OCI-LY3 (cell line): ENCODE data around the gene FBLN7.
"Not testable (repeated sequence)": the region's sequence is repeated elsewhere in the genome, so short reads cannot be mapped to it uniquely, and the experiment has no call there.

ENCODE experiments used
- H2AFZ ChIP-seq: fragments of 200-600, 300-600 bp; shearing (Covaris generic); 2 replicates; pipeline ENCODE4 v1.6.0; 2014; ENCODE audit warnings: antibody characterized with exemption, low read depth, low read length
- H3K27ac ChIP-seq: fragments of 200-600, 300-600 bp; sonication (generic); 2 replicates; pipeline ENCODE4 v1.5.1; 2014; ENCODE audit warnings: mild to moderate bottlenecking, low read length, moderate library complexity, mixed read lengths
- H3K27me3 ChIP-seq: fragments of 200-600, 300-600 bp; sonication (generic); 2 replicates; pipeline ENCODE4 v1.6.1; 2014; ENCODE audit warnings: low read depth, low read length, mixed read lengths
- H3K36me3 ChIP-seq: fragments of 200-600, 300-600 bp; sonication (generic); replicated peaks from 2 replicates; pipeline ENCODE3; 2014; ENCODE audit warnings: low read depth, low read length, mixed read lengths
- H3K4me1 ChIP-seq: fragments of 300-600, 200-600 bp; sonication (generic); 2 replicates; pipeline ENCODE4 v1.6.1; 2014; ENCODE audit warnings: low read length, mixed read lengths
- H3K4me2 ChIP-seq: fragments of 200-600, 300-600 bp; sonication (generic); 2 replicates; pipeline ENCODE4 v1.6.1; 2014; ENCODE audit warnings: low read length, mixed read lengths
- H3K4me3 ChIP-seq: fragments of 300-600, 200-600 bp; sonication (generic); 2 replicates; pipeline ENCODE4 v1.5.1; 2014; ENCODE audit warnings: antibody characterized with exemption, mild to moderate bottlenecking, low read length, moderate library complexity
- H3K79me2 ChIP-seq: fragments of 300-600, 200-600 bp; shearing (Covaris generic); 2 replicates; pipeline ENCODE4 v1.6.1; 2014; ENCODE audit warnings: mild to moderate bottlenecking, low read length, mixed read lengths
- H3K9ac ChIP-seq: fragments of 300-600, 200-600 bp; shearing (Covaris generic); 2 replicates; pipeline ENCODE4 v1.6.0; 2014; ENCODE audit warnings: mild to moderate bottlenecking, low read length, moderate library complexity
- H3K9me3 ChIP-seq: fragments of 200-600, 300-600 bp; shearing (Covaris generic); 2 replicates; pipeline ENCODE4 v1.6.1; 2014; ENCODE audit warnings: low read length, mixed read lengths; ENCODE audit not compliant: insufficient read depth
- H4K20me1 ChIP-seq: fragments of 200-600, 300-600 bp; sonication (generic); 2 replicates; pipeline ENCODE4 v1.6.1; 2016; ENCODE audit warnings: low read length, mixed read lengths; ENCODE audit not compliant: insufficient read depth
- EZH2phosphoT487 ChIP-seq: fragments of 200-600 bp; shearing (Covaris generic); IDR thresholded peaks from 2 replicates; pipeline ENCODE4 v1.6.1; 2018; ENCODE audit warnings: antibody characterized with exemption, mixed run types, low read depth
- TF ChIP-seq, protein P1 (sequence below): fragments of 200-600, 300-600 bp; sonication (generic); IDR thresholded peaks from 2 replicates; pipeline ENCODE4 v1.5.1; 2014; ENCODE audit warnings: antibody characterized with exemption, low read length, low read depth

The FBLN7 gene

DNA sequence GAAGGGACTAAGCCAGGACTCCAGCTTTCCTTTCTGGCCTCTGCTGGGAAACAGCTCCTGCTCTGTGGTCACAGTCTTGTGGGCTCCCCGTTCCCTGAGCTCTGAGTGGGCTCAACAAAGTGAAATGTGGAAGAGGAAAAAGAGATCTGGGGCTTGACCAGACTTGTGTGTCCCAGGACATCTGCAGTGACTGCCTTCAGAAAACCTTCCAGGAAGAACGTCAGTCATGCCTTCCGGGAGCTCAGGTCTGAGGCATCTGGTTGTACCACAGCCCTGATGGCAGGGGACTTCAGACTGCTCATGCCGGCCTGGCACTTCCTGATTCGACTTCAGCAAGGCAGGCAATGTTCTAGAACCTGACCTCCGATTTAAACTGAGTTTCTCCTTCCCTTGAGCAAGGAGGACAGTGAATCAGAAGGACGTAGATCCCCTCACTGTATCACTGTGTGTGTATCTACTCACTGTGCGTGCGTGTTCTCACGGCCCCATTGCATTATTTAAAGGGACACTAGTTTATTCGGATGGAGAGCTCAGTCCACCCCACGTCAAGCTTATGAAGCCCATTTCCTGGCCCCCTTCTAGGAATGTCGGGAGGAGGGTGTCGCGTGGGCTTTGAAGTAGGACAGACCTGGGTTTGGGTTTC lies 548 bp upstream of the FBLN7 start:
- no peak overlapping the region for H3K4me2 ChIP-seq

DNA sequence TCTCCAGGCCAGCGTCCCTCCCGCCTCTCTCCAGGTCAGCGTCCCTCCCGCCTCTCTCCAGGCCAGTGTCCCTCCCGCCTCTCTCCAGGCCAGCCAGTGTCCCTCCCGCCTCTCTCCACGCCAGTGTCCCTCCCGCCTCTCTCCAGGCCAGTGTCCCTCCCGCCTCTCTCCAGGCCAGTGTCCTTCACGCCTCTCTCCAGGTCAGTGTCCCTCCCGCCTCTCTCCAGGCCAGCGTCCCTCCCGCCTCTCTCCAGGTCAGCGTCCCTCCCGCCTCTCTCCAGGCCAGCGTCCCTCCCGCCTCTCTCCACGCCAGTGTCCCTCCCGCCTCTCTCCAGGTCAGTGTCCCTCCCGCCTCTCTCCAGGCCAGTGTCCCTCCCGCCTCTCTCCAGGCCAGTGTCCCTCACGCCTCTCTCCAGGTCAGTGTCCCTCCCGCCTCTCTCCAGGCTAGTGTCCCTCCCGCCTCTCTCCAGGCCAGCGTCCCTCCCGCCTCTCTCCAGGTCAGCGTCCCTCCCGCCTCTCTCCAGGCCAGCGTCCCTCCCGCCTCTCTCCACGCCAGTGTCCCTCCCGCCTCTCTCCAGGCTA lies 939 bp downstream of the FBLN7 start:
- not testable (repeated sequence) for H3K79me2 ChIP-seq, H3K36me3 ChIP-seq, H3K4me3 ChIP-seq, H3K27ac ChIP-seq, H4K20me1 ChIP-seq, H3K9ac ChIP-seq, H3K27me3 ChIP-seq, H2AFZ ChIP-seq, H3K9me3 ChIP-seq, H3K4me1 ChIP-seq, H3K4me2 ChIP-seq

More for the DNA sequence above, 548 bp upstream of the FBLN7 start:
- TF ChIP-seq, protein P1, sequence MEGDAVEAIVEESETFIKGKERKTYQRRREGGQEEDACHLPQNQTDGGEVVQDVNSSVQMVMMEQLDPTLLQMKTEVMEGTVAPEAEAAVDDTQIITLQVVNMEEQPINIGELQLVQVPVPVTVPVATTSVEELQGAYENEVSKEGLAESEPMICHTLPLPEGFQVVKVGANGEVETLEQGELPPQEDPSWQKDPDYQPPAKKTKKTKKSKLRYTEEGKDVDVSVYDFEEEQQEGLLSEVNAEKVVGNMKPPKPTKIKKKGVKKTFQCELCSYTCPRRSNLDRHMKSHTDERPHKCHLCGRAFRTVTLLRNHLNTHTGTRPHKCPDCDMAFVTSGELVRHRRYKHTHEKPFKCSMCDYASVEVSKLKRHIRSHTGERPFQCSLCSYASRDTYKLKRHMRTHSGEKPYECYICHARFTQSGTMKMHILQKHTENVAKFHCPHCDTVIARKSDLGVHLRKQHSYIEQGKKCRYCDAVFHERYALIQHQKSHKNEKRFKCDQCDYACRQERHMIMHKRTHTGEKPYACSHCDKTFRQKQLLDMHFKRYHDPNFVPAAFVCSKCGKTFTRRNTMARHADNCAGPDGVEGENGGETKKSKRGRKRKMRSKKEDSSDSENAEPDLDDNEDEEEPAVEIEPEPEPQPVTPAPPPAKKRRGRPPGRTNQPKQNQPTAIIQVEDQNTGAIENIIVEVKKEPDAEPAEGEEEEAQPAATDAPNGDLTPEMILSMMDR, result no peak
- TF ChIP-seq EZH2phosphoT487, result no peak
- Histone ChIP-seq H3K27ac (no peak overlapping the region), H2AFZ (no peak overlapping the region), H3K9me3 (no peaks in the 10 kb centered on the region), H4K20me1 (no peaks in the 10 kb centered on the region), H3K79me2 (no peaks in the 10 kb centered on the region), H3K4me3 (no peak overlapping the region), H3K27me3 (no peaks in the 10 kb centered on the region), H3K4me1 (no peaks in the 10 kb centered on the region), H3K9ac (no peak overlapping the region), H3K36me3 (no peaks in the 10 kb centered on the region)

DNA sequence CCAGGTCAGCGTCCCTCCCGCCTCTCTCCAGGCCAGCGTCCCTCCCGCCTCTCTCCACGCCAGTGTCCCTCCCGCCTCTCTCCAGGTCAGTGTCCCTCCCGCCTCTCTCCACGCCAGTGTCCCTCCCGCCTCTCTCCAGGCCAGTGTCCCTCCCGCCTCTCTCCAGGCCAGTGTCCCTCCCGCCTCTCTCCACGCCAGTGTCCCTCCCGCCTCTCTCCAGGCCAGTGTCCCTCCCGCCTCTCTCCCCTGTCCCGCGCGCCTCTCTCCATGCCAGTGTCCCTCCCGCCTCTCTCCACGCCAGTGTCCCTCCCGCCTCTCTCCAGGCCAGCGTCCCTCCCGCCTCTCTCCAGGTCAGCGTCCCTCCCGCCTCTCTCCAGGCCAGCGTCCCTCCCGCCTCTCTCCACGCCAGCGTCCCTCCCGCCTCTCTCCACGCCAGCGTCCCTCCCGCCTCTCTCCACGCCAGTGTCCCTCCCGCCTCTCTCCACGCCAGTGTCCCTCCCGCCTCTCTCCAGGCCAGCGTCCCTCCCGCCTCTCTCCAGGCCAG lies 1.5 kb downstream of the FBLN7 start:
- not testable (repeated sequence) for H2AFZ ChIP-seq, H3K36me3 ChIP-seq, H3K4me1 ChIP-seq, H3K4me2 ChIP-seq, H3K27me3 ChIP-seq, H4K20me1 ChIP-seq, H3K27ac ChIP-seq, H3K9me3 ChIP-seq, H3K79me2 ChIP-seq, H3K4me3 ChIP-seq, H3K9ac ChIP-seq

DNA sequence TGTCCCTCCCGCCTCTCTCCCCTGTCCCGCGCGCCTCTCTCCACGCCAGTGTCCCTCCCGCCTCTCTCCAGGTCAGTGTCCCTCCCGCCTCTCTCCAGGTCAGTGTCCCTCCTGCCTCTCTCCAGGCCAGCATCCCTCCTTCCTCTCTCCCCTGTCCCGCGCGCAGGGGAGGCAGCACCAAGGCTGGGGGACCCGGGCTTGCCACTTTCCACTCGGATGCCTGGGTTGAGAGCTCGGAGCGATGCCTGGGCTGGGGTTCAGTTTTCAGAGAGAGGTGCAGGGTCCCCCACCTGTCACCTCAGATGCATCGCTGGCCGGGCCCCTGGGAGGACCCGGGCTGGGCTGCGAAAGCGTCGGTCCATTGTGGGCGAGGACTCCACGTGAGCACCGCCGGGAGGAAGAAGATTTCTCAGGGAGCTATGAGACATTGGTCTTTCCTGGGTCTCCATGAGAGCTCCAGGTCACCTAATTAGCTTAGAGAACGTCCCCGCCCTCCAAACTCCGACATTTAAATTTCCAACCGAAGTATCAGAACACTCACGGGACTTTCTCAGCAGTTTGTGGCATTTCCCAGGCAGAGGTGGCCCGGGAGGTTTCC lies 2.1 kb downstream of the FBLN7 start:
- Histone ChIP-seq H4K20me1 (no peaks in the 10 kb centered on the region), H3K4me2 (no peak overlapping the region), H3K9me3 (no peaks in the 10 kb centered on the region), H3K4me1 (no peaks in the 10 kb centered on the region), H2AFZ (no peak overlapping the region), H3K27ac (no peak overlapping the region), H3K27me3 (no peaks in the 10 kb centered on the region), H3K79me2 (no peaks in the 10 kb centered on the region), H3K9ac (no peak overlapping the region), H3K36me3 (no peaks in the 10 kb centered on the region), H3K4me3 (no peak overlapping the region)
- TF ChIP-seq, protein P1, result no peak
- TF ChIP-seq EZH2phosphoT487, result no peak
